Hypothalamus (tissue), 51 donors: Measurements from ENCODE around the gene LMBR1L.
"Not testable (repeated sequence)": the region's sequence is repeated elsewhere in the genome, so short reads cannot be mapped to it uniquely, and the experiment has no call there.

Experiments
- DNase-seq, 51 donors: peaks; one replicate each; lab custom pipeline; 2025; lab: John Stamatoyannopoulos, UW

Gene LMBR1L, protein sequence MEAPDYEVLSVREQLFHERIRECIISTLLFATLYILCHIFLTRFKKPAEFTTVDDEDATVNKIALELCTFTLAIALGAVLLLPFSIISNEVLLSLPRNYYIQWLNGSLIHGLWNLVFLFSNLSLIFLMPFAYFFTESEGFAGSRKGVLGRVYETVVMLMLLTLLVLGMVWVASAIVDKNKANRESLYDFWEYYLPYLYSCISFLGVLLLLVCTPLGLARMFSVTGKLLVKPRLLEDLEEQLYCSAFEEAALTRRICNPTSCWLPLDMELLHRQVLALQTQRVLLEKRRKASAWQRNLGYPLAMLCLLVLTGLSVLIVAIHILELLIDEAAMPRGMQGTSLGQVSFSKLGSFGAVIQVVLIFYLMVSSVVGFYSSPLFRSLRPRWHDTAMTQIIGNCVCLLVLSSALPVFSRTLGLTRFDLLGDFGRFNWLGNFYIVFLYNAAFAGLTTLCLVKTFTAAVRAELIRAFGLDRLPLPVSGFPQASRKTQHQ

DNA sequence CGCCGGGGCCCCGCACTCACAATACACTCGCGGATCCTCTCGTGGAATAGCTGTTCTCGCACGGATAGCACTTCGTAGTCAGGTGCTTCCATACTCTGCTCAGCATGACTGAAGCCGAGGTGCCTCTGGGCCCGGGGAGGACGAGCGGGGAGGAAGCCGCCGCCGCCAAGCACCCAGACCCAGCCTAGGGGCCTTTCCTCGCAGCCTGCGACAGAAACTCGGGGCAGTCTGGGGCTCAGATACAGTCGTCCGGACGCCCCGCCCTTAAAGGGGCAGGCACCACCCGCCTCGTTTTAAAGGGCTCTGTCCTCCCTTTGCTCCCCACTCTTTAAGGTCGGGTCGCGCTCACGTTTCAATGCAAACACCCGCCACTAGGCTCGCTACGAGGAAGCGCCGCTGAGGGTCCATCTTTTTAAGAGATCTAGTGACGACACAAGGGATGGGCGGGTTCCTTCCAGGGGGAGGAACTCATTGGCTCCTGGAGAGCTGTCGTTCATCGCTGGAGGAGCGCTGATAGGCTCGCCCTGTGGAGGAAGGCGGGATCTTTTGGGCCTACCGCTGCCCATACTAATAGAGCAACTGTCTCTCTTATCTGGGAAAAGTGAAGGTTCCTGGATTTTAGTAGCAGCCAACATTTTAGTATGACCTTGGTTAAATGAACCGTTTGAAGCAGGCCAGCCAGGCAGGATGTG is at the start of gene LMBR1L:
LMBR1L (minus strand) TSS at position 384 of the 692 bp plus-strand sequence; CDS start at position 92, 292 bp downstream.
- DNase-seq: peak; percentile 42 to 97 (median 90)

DNA sequence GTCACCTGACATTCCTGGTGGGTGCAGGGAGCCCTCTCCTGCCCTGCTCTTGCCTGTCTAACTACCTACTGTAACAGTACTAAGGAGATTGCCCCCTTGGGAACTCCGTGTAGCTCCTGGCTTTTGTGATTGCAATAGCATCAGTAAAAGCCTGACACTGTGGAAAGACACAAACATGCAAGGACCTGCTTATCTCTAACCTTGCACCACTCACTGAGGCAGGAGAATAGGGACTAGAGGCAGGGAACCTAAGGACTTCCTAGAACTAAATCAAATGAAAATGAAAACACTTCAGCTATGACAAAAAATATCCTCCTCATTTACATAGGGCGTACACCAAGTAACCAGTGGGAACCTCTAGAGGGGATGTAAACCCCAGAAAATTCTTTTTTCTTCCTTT is 49.8 kb upstream of the LMBR1L start:
- DNase-seq: no peak

DNA sequence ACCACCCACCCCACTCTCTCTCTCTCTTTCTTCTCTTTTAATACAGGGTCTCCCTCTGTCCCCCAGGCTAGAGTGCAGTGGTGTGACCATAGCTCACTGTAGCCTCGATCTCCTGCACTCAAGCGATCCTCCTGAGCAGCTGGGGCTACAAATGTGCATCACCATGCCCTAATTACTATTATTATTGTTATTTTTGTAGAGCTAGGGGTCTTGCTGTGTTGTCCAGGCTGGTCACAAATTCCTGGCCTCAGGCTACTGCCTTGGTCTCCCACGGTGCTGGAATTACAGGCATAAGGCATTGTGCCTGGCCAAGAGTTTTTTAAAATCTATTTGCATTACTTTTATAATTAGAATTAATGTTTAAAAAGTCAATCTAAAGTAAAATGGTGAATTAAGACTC is 43.6 kb upstream of the LMBR1L start:
- no peak for DNase-seq

DNA sequence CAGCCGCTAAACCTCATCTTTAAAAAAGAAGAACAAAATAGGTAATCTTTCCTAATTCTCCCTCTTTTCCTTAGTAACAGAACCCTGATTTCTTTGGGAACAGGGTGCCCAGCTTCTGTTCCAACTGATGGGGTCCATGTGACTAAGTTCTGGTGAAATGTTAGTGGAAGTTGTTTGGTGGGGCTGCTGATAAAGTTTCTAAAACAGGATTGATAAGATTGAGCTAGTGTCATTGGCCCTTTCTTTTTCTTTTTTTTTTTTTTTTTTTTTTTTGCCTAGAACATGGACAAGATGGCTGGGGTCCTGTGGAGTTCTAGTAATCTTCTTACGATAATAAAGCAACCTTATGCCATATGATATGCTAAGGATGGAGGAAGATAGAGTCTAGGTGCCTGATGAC is 36.7 kb upstream of the LMBR1L start:
- no peak for DNase-seq

DNA sequence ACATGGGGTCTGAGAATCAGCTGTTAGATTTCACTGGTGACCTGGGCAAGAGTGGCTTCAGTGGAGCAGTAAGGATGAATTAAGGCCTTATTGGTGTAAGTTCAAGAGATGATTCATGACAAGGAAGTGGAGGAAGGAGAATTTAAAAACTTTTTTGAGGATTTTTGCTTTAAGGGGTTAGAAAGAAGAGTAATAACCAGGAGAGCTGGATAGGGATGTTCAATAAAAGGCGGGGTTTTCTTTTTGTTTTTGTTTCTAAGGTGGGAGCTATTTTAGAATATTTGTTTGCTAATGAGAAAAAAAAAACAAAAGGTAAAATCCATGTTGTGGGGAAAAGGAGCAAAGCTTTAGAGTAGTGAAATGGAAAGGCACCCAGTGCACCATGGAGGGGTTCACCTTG is 35.8 kb upstream of the LMBR1L start:
- no peak for DNase-seq

DNA sequence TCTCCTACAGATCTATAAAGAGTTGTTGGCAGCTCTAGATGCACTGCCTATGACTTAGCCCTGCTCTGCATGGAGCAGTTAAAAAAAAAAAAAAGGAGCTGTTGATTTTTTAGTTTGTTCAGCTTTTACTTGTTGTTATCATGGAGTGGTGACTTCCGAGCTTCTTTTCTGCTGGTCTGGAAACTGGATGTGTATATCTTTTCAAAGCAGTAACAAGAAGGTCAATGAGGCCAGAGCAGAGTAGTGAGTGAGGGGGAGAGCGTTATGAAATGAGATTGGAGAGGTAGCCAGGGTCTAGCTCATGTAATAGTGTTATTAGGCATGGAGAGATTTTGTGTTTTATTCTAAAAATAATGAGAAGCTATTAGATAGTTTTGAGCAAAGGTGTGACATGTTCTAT is 33.7 kb upstream of the LMBR1L start:
- no peak for DNase-seq

DNA sequence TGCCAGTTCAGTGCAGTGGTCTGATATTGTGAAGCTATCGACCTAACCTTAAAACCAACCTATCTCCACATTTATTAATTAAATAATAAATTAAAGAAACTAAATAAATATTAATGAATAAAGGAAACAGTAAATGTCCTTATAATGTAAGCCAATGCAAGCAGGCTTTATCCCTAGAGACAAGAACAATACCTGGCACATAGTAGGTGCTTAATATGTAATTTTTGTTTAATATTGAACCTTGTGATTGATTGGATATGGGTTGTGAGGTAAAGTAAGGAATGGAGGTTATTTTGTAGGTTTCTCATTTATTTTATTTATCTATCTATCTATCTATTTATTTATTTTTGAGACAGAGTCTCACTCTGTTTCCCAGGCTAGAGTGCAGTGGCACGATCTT is 28.4 kb upstream of the LMBR1L start:
- DNase-seq: no peak

DNA sequence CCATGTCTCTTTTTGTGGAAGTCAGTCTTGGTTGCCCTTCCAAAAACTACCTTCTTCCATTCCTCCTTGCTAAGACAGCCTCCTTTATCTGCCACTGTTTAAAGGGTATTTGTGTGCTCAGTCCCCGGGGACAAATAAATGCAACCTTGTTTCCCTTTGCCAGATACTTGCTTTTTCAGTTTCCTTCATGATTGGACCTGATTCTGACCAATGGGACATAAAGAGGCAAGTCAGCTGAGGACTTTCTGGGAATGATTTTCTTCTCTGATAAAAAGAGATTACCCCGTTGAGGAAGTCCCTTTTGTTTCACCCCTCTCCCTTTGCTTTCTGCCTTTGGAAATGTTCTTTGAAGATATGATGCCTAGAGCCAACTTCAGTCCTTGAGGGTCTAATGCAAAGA is 27.9 kb upstream of the LMBR1L start:
- DNase-seq: no peak

DNA sequence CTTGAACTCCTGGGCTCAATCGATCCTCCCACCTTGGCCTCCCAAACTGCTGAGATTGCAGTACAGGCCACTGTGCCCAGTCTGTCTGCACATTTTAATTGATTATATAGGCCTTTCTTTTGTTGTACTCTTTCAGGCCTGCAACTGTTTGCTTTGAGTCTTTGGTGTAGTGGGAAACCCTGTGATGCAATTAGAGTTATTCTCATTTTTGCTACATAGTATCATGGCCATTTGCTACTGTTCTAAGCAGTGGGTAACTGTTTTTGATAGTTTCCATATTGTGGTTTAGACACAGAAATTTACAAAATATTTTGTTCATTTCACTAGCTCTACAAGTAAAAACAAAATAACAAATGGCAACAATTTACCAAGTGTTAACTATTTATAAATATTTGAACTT is 26.8 kb upstream of the LMBR1L start:
- no peak for DNase-seq

DNA sequence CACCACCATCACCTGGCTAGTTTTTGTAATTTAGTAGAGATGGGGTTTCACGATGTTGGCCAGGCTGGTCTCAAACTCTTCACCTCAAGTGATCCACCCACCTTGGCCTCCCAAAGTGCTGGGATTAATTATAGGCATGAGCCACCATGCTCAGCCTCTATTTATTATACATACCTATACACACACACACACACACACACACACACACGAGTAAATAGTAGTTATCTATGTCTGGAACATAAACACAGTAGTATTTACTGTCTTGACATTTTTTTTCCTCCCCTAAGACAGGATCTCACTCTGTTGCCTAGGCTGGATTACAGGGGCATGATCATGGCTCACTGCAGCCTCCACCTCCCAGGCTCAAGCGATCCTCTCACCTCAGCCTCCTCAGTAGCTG is 26.4 kb upstream of the LMBR1L start:
- not testable (repeated sequence) for DNase-seq

DNA sequence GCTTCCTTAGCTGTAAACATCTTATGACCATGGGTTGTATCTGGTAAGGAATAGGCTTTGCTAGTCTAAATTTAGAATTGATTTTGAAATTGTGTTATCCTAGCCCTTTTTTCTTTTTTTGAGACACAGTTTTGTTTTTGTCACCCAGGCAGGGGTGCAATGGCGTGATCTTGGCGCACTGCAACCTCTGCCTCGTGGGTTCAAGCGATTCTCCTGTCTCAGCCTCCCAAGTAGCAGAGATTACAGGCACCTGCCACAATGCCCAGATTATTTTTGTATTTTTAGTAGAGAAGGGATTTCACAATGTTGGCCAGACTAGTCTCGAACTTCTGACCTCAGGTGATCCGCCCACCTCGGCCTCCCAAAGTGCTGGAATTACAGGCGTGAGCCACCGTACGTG is 22.9 kb upstream of the LMBR1L start:
- no peak for DNase-seq

DNA sequence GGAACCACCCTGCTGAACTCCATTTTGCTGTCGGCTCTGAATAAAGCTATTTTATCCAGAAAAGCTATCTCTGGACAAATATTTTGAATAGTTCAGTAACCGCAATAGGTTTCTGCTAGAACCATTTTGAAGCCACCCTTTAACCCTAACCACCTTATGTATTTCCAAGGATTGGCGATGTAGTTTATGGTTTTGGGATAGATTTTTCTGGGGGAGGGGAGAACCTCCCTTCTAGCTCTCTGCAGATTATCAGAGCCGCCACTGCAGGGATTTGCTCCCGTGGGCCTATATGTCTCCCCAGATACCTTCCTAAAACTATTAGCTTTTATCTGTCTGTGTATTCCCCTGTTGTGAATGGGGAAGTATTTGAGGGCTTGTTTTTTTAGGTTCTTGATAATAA is 22.4 kb upstream of the LMBR1L start:
- DNase-seq: peak in 1 of 51 donors; percentile 28

DNA sequence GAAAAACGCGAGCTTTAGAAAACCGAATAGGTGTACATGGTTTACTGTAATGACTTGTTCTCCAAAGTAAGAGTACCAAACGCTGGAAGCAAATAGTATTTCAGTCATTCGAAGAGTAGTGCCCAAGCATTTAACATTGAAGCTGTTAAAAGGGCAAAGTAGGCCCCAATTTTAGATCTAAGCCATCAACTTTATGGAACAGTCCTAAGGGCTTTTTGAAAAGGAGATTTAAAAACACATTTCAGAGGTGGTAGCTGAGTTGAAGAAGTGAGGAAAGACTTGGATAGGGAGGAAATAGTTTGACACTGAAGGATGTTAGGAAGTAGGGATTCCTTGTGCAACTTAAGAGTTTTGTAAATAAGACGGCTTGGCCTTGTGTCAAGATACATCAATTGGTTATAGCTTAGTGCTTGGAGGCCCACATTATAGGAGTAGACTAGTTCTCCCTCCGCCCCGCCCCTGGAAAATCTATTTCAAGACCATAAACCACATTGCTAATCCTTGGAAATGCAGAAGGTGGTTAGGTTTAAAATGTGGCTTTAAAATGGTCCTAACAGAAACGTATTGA is 21.3 kb upstream of the LMBR1L start:
- DNase-seq: peak in 2 of 51 donors; percentile 3 to 74

DNA sequence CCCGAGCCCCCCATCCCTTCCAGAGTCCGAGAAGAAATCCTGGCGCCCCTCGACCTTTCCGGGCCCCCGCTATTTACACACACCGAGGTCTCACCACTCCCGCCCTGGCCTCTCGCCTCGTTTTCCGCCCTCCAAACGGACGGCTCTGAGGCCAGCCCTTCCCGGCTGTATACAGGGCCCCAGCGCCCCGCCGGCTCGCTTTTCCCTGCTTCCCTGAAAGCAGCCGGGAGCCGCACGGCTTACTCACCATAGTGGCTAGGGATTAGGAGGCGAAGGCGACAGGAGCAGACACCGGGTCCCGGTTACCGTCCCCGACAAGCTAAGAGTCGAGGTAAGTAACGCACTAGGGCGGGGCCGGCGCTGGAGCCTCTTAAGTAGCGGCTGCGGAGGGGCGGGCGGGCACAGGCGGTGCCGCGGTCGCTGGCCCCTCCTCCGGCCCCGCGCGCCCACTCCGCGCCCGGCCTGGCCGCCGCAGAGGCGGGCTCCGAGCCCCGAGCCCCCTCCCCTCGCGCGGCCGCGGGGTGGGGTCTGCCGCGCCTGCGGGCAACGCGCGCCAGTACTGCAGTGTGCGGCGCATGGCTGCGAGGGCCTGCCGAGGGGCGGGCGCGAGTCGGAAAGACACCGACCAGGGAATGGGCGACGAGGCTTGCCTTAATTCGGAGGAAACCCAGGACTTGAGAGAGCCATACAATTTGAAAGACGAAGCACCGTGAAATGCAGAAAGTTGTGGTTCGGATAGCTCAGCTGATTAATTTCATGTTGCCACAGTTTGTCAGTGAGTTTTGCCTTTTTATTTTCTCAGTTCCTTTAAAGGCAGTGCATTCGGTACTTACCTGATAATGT is 20.6 kb upstream of the LMBR1L start, which contains the start of gene TUBA1B:
TUBA1B (minus strand) TSS at position 345 of the 843 bp plus-strand sequence; CDS start at position 250, 95 bp downstream.
- DNase-seq: peak; percentile 44 to 95 (median 85)

DNA sequence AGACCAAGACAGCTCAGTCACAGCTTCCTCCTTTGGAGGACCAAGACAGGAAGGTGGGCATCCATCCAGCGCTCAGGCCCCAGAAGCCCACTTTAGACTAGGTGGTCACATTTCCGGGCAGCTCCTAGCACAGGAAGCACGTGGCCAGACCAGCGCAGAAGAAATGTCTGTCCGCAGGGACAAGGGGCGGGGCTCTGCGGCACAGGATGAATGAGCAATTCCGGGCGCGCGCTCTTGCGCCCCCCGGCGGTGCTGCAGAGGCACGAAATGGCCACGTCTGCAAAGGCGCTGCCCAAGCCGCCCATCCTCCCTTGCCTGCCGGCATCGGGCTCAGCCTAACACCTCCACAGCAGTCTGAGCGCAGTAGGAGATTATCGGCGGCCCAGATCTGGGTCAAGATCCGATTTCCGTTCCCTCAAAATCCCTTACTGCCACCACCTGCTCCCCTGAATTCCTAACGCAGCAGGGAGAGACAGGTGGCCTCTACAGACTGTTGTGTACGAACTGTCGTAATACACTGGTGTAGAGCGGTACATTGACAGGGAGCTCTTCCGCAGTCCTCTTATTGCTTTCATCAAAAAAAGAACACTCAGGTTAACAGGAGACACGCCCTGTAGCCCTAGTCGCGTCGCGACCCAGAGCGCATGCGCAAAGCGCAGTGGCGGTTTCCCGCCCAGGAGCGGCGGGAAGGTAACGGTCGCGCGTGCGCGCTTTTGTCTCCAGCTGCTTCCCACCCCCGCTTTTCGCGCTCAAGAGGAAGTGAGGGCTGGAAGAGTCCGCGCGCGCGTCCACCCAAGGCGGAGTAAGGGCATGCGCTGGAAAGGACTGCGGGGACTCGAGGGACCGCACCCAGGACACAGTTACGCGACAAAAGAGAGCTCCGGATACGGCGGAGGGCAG is 19.8 kb upstream of the LMBR1L start:
- peak; percentile 43 to 93 (median 83) for DNase-seq

DNA sequence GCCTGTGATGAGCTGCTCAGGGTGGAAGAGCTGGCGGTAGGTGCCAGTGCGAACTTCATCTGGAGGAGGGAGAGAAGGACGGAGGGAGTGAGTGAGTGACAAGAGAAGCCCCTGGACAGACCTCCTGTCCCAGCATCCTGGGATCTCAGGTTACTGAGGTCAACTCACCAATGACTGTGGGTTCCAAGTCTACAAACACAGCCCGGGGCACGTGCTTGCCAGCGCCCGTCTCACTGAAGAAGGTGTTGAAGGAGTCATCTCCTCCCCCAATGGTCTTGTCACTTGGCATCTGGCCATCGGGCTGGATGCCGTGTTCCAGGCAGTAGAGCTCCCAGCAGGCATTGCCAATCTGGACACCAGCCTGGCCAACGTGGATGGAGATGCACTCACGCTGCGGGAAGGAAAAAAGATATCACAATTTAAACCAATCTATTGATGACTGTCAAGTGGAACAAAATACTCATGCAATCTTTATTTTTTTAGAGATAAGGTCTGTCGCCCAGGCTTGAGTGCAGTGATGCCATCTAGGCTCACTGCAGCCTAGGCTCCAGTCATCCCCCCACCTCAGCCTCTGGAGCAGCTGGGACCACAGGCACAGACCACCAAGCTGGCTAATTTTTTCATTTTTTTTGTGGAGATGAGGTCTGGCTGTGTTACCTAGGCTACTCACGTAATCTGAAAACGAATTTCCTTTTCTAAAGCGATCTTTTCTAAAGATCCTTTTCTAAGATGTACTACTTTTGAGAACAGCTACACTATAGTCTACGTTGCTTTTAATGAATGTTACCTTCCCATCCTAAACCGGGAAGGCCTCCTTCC is 18.9 kb upstream of the LMBR1L start:
- no peak for DNase-seq

DNA sequence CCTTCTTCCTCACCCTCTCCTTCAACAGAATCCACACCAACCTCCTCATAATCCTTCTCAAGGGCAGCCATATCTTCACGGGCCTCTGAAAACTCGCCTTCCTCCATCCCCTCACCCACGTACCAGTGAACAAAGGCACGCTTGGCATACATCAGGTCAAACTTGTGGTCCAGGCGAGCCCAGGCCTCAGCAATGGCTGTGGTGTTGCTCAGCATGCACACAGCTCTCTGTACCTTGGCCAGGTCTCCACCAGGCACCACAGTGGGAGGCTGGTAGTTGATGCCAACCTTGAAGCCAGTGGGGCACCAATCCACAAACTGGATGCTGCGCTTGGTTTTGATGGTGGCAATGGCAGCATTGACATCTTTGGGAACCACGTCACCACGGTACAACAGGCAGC is 17.3 kb upstream of the LMBR1L start:
- not testable (repeated sequence) for DNase-seq
